ENCODE results near the gene NEDD1.
A peak's percentile ranks its signal among the peaks of the same experiment; 100 is the strongest.

NEDD1 gene

DNA sequence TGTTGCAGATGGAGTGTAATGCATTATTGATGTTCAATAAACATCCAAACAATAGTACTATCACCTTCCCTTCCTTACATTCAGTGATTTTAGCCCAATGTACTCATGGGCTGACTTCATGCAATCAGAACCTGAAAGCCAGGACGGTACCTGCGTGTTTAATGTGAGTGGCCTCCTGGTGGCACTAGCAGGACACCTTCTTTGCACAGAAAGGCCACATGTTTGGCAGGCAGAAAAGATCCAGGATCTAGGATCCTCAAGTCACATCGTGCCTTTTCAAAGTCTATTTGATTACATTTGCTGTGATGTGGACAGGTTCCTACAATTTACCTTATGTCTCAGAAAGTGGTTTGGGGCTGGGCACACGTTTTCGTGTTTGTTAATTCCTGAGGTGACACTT is 82.9 kb downstream of the NEDD1 start:
- peak; percentile 44 for DNase-seq (ENCODE audit: low read depth)
- no peak overlapping the region for H3K4me3 ChIP-seq (ENCODE audit: low read depth, low read length)
- TF ChIP-seq, protein P1, sequence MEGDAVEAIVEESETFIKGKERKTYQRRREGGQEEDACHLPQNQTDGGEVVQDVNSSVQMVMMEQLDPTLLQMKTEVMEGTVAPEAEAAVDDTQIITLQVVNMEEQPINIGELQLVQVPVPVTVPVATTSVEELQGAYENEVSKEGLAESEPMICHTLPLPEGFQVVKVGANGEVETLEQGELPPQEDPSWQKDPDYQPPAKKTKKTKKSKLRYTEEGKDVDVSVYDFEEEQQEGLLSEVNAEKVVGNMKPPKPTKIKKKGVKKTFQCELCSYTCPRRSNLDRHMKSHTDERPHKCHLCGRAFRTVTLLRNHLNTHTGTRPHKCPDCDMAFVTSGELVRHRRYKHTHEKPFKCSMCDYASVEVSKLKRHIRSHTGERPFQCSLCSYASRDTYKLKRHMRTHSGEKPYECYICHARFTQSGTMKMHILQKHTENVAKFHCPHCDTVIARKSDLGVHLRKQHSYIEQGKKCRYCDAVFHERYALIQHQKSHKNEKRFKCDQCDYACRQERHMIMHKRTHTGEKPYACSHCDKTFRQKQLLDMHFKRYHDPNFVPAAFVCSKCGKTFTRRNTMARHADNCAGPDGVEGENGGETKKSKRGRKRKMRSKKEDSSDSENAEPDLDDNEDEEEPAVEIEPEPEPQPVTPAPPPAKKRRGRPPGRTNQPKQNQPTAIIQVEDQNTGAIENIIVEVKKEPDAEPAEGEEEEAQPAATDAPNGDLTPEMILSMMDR (IDR thresholded peaks at IDR 0.05; ENCODE audit: low read depth, low read length): peak; percentile 3
- TF ChIP-seq POLR2A (IDR thresholded peaks at IDR 0.05; ENCODE audit: extremely low read depth, insufficient read length): no peak

DNA sequence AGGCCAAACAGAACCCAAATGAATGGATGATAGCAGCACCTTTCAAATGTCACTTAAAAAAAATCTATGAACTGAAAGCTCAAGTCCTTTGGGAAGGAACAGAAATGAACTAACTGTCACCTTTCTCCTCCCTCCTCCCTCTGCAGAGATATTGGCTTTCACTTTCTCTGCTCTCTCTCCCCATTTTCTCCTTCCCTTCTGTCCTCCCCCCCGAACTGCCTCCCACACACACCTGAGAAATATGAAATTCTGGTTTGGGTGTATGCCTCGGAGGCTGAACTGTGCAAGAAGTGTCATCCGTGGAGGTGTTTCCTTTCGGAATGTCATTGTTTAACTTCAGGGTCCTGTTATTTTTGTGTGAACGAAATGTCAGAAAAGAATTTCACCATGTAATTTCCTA is 87.8 kb downstream of the NEDD1 start:
- H3K4me3 ChIP-seq (ENCODE audit: low read depth, low read length): no peak overlapping the region
- DNase-seq (ENCODE audit: low read depth): no peak
- TF ChIP-seq MAX (IDR thresholded peaks at IDR 0.05; ENCODE audit: low read depth, low read length) (no peak), POLR2A (IDR thresholded peaks at IDR 0.05; ENCODE audit: extremely low read depth, insufficient read length) (no peak), MYC (IDR thresholded peaks at IDR 0.05; ENCODE audit: low read depth, low read length) (no peak)
- TF ChIP-seq, protein P1 (IDR thresholded peaks at IDR 0.05; ENCODE audit: low read depth, low read length): no peak

- TF ChIP-seq, protein P1 (IDR thresholded peaks at IDR 0.05; ENCODE audit: low read depth, low read length): no peak
- no peak for TF ChIP-seq MAX (IDR thresholded peaks at IDR 0.05; ENCODE audit: low read depth, low read length)
- no peak for TF ChIP-seq MYC (IDR thresholded peaks at IDR 0.05; ENCODE audit: low read depth, low read length)
- TF ChIP-seq POLR2A (IDR thresholded peaks at IDR 0.05; ENCODE audit: extremely low read depth, insufficient read length): no peak
- no peak overlapping the region for H3K4me3 ChIP-seq (ENCODE audit: low read depth, low read length)
- DNase-seq (ENCODE audit: low read depth): no peak
Measured at GRCh38 chr12:96995861-96996260, 88.8 kb downstream of the NEDD1 start.

DNA sequence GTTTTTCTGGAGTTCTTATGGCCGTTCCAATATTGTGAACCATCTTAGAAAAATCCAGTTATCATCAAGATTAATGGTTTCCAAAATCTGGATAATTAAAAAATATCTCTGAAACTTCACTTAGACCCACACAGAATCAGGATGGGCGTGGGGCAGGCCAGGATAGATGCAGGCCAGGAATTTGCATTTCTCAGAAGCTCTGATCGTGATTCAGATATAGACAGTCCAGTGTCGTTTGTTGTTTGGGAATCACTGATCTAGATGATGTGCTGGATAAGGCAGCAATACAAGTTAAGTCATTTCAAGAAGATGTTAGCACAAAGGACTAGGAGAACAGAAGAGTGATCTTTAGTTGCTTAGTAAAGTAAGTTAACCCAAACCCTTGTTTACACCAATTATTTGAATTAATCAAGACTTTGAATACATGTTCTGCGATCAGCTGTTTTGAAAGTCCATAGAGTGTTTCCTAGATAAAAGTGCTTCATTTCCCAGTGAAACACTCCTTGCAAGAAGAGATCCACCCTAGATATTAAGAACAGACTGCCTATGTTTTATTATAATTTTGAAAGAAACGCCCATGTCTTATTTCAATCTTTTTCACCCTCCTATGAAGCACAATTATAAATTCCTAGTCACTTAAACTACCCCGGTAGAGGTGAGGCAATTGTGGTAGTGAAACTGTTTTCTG is 90.9 kb downstream of the NEDD1 start:
- TF ChIP-seq MYC (IDR thresholded peaks at IDR 0.05; ENCODE audit: low read depth, low read length) (no peak), MAX (IDR thresholded peaks at IDR 0.05; ENCODE audit: low read depth, low read length) (no peak), POLR2A (IDR thresholded peaks at IDR 0.05; ENCODE audit: extremely low read depth, insufficient read length) (no peak)
- TF ChIP-seq, protein P1 (IDR thresholded peaks at IDR 0.05; ENCODE audit: low read depth, low read length): no peak
- no peak overlapping the region for H3K4me3 ChIP-seq (ENCODE audit: low read depth, low read length)

GRCh38 chr12:97003276-97003675 is 96.2 kb downstream of the NEDD1 start:
- DNase-seq (ENCODE audit: low read depth): no peak
- no peak for TF ChIP-seq POLR2A (IDR thresholded peaks at IDR 0.05; ENCODE audit: extremely low read depth, insufficient read length)
- TF ChIP-seq, protein P1 (IDR thresholded peaks at IDR 0.05; ENCODE audit: low read depth, low read length): no peak
- no peak for TF ChIP-seq MYC (IDR thresholded peaks at IDR 0.05; ENCODE audit: low read depth, low read length)
- TF ChIP-seq MAX (IDR thresholded peaks at IDR 0.05; ENCODE audit: low read depth, low read length): no peak
- H3K4me3 ChIP-seq (ENCODE audit: low read depth, low read length): no peak overlapping the region

More for the DNA sequence above, 90.9 kb downstream of the NEDD1 start:
- DNase-seq (ENCODE audit: low read depth): no peak

Data from NB4 (cell line).